ENCODE results near the gene G6PC1.

DNA sequence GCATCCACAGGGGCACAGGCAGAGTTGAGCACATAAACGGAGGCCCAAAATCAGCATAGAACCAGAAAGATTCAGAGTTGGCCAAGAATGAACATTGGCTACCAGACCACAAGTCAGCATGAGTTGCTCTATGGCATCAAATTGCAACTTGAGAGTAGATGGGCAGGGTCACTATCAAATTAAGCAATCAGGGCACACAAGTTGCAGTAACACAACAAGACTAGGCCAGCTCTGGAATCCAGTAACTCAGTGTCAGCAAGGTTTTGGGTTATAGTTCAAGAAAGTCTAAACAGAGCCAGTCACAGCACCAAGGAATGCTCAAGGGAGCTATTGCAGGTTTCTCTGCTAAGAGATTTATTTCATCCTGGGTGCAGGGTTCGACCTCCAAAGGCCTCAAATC lies 12.9 kb downstream of the G6PC1 start:
- TF ChIP-seq, protein P1, sequence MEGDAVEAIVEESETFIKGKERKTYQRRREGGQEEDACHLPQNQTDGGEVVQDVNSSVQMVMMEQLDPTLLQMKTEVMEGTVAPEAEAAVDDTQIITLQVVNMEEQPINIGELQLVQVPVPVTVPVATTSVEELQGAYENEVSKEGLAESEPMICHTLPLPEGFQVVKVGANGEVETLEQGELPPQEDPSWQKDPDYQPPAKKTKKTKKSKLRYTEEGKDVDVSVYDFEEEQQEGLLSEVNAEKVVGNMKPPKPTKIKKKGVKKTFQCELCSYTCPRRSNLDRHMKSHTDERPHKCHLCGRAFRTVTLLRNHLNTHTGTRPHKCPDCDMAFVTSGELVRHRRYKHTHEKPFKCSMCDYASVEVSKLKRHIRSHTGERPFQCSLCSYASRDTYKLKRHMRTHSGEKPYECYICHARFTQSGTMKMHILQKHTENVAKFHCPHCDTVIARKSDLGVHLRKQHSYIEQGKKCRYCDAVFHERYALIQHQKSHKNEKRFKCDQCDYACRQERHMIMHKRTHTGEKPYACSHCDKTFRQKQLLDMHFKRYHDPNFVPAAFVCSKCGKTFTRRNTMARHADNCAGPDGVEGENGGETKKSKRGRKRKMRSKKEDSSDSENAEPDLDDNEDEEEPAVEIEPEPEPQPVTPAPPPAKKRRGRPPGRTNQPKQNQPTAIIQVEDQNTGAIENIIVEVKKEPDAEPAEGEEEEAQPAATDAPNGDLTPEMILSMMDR (IDR thresholded peaks at IDR 0.05; ENCODE audit: insufficient read depth, low read length, poor library complexity, severe bottlenecking) = no peak
- no peak for TF ChIP-seq EZH2phosphoT487 (conservative IDR thresholded peaks at IDR 0.05; ENCODE audit: low read length)
